ENCODE results near the gene OR13J1. TPM values are rescaled to one million over a fixed set of nuclear protein-coding genes. Genes with fewer than 3 reads are reported as not detected.
A peak's percentile ranks its signal among the peaks of the same experiment; 100 is the strongest.

OR13J1 gene
- total and polyA plus RNA-seq, 11 donors: not detected

GRCh38 chr9:35864695-35865255, 5.4 kb downstream of the OR13J1 start:
- ATAC-seq: no peak
- Histone ChIP-seq H3K9me3 (no peaks in the 10 kb centered on the region), H3K36me3 (no peaks in the 10 kb centered on the region), H3K27me3 (peaks cover 0 to 20% (median 0%) of the 10 kb centered on the region in 9 donors), H3K4me3 (no peak overlapping the region), H3K4me1 (peaks cover 0 to 8% (median 0%) of the 10 kb centered on the region in 12 donors), H3K27ac (no peak overlapping the region)
- DNase-seq: no peak
- 88 to 93% (median 89%) methylated on average over 8 of the region's 8 CpGs for WGBS, 4 donors
- TF ChIP-seq POLR2A (IDR thresholded peaks at IDR 0.05): no peak
- no peak for TF ChIP-seq CTCF (IDR thresholded peaks at IDR 0.05)
- intact Hi-C loops (cut with DNase I): no loop called here

- ATAC-seq: peak in 2 of 4 donors; percentile 29 to 33
- WGBS, 4 donors: 75 to 87% (median 81%) methylated on average over 8 of the region's 8 CpGs
- no peak for TF ChIP-seq POLR2A (IDR thresholded peaks at IDR 0.05)
- no peak for TF ChIP-seq CTCF (IDR thresholded peaks at IDR 0.05)
Observed at GRCh38 chr9:35863583-35863982, 6.6 kb downstream of the OR13J1 start.

GRCh38 chr9:35862328-35862727, 7.9 kb downstream of the OR13J1 start:
- TF ChIP-seq CTCF (IDR thresholded peaks at IDR 0.05) (no peak), POLR2A (IDR thresholded peaks at IDR 0.05) (no peak)
- ATAC-seq: no peak
- Histone ChIP-seq H3K27me3 (peaks cover 0 to 20% (median 0%) of the 10 kb centered on the region in 9 donors), H3K36me3 (no peaks in the 10 kb centered on the region), H3K9me3 (no peaks in the 10 kb centered on the region), H3K4me3 (no peak overlapping the region), H3K27ac (no peak overlapping the region), H3K4me1 (peaks cover 0 to 23% (median 0%) of the 10 kb centered on the region in 12 donors)
- DNase-seq: no peak
- intact Hi-C loops (cut with DNase I): no loop called here
- 87 to 96% (median 92%) methylated on average over 4 of the region's 4 CpGs for WGBS, 4 donors

More at GRCh38 chr9:35863583-35863982, 6.6 kb downstream of the OR13J1 start:
- H3K27ac ChIP-seq: no peak overlapping the region
- H3K36me3 ChIP-seq: no peaks in the 10 kb centered on the region
- peaks cover 0 to 20% (median 0%) of the 10 kb centered on the region in 9 donors for H3K27me3 ChIP-seq
- intact Hi-C loops (cut with DNase I): no loop called here
- no peak overlapping the region for H3K4me3 ChIP-seq
- H3K9me3 ChIP-seq: no peaks in the 10 kb centered on the region
- no peak for DNase-seq
- peaks cover 0 to 20% (median 0%) of the 10 kb centered on the region in 12 donors for H3K4me1 ChIP-seq

- Histone ChIP-seq H3K9me3 (no peaks in the 10 kb centered on the region), H3K36me3 (no peaks in the 10 kb centered on the region), H3K4me3 (no peak overlapping the region), H3K27ac (no peak overlapping the region), H3K27me3 (peaks cover 0 to 26% (median 0%) of the 10 kb centered on the region in 9 donors), H3K4me1 (peaks cover 0 to 23% (median 0%) of the 10 kb centered on the region in 12 donors)
- ATAC-seq (no peak), DNase-seq (no peak)
- WGBS, 4 donors: 68 to 74% (median 73%) methylated on average over 12 of the region's 12 CpGs
- intact Hi-C loops (cut with DNase I): no loop called here
- no peak for TF ChIP-seq CTCF (IDR thresholded peaks at IDR 0.05)
- no peak for TF ChIP-seq POLR2A (IDR thresholded peaks at IDR 0.05)
Observed at GRCh38 chr9:35861161-35861897, 8.9 kb downstream of the OR13J1 start.

Data from heart left ventricle (tissue), 16 donors.